Hepatocyte (in vitro differentiated cells): ENCODE measurements around the gene LOC101059915.
"Not testable (repeated sequence)": the region's sequence is repeated elsewhere in the genome, so short reads cannot be mapped to it uniquely, and the experiment has no call there.

Experiments used
- EZH2 ChIP-seq: fragments of 200-600 bp; sonication (generic); IDR thresholded peaks from 2 replicates; pipeline ENCODE4 v1.6.1; 2016; ENCODE audit warnings: antibody characterized with exemption, mild to moderate bottlenecking, borderline replicate concordance
- EZH2phosphoT487 ChIP-seq: fragments of 200-600 bp; sonication (generic); IDR thresholded peaks from one replicate; pipeline ENCODE4 v1.6.1; 2018; ENCODE audit warnings: antibody characterized with exemption, mild to moderate bottlenecking, low read depth, moderate library complexity; ENCODE audit not compliant: unreplicated experiment, severe bottlenecking
- TF ChIP-seq, protein P1 (sequence below): fragments of 200-600 bp; sonication (generic); IDR thresholded peaks from 2 replicates; pipeline ENCODE4 v1.5.1; 2016; ENCODE audit warnings: antibody characterized with exemption, mild to moderate bottlenecking; ENCODE audit not compliant: poor library complexity

GRCh38 chrX:71702853-71703252, 35.5 kb downstream of the LOC101059915 start:
- TF ChIP-seq, protein P1, sequence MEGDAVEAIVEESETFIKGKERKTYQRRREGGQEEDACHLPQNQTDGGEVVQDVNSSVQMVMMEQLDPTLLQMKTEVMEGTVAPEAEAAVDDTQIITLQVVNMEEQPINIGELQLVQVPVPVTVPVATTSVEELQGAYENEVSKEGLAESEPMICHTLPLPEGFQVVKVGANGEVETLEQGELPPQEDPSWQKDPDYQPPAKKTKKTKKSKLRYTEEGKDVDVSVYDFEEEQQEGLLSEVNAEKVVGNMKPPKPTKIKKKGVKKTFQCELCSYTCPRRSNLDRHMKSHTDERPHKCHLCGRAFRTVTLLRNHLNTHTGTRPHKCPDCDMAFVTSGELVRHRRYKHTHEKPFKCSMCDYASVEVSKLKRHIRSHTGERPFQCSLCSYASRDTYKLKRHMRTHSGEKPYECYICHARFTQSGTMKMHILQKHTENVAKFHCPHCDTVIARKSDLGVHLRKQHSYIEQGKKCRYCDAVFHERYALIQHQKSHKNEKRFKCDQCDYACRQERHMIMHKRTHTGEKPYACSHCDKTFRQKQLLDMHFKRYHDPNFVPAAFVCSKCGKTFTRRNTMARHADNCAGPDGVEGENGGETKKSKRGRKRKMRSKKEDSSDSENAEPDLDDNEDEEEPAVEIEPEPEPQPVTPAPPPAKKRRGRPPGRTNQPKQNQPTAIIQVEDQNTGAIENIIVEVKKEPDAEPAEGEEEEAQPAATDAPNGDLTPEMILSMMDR: not testable (repeated sequence)
- TF ChIP-seq EZH2phosphoT487, EZH2: not testable (repeated sequence)
